C4-2B (cell line): ENCODE measurements around the gene IRX3.

Experiments used
- ZFX ChIP-seq: fragments of 450-650 bp; IDR thresholded peaks from 2 replicates; pipeline ENCODE4 v1.6.1; 2017
- TF ChIP-seq, protein P1 (sequence below): fragments of 450-650 bp; conservative IDR thresholded peaks from 2 replicates; pipeline ENCODE4 v1.5.1; 2017; ENCODE audit warnings: mild to moderate bottlenecking

DNA sequence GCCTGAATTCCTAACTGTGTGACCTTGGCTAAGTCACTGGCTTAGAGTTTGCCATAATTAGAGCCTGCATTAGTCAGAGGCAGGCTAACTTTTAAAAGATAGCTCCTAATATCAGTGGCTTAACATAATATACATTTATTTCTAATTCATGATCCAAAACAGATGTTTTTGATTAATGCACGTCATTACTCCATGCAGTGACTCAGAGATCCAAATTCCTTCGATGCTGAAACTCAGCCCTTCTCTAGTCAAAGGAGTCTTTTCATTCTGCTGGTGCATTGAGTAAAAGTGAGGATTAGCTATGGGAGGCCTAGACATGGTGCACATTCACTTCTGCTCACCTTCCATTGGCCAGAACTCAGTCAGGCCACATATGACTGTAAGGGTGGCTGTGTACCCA, 49.8 kb downstream of the IRX3 start:
- TF ChIP-seq, protein P1, sequence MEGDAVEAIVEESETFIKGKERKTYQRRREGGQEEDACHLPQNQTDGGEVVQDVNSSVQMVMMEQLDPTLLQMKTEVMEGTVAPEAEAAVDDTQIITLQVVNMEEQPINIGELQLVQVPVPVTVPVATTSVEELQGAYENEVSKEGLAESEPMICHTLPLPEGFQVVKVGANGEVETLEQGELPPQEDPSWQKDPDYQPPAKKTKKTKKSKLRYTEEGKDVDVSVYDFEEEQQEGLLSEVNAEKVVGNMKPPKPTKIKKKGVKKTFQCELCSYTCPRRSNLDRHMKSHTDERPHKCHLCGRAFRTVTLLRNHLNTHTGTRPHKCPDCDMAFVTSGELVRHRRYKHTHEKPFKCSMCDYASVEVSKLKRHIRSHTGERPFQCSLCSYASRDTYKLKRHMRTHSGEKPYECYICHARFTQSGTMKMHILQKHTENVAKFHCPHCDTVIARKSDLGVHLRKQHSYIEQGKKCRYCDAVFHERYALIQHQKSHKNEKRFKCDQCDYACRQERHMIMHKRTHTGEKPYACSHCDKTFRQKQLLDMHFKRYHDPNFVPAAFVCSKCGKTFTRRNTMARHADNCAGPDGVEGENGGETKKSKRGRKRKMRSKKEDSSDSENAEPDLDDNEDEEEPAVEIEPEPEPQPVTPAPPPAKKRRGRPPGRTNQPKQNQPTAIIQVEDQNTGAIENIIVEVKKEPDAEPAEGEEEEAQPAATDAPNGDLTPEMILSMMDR = no peak
- no peak for TF ChIP-seq ZFX
